ENCODE measurements around the gene FAT2.

FAT2 gene

GRCh38 chr5:151591144-151591819, at the start of gene FAT2:
Gene FAT2, minus strand, starts transcription at chr5:151591331. Its CDS starts 22,400 bp downstream, at chr5:151568931.
- no peak for DNase-seq (ENCODE audit: low spot score)

GRCh38 chr5:151638619-151639018, 47.5 kb upstream of the FAT2 start:
- no peak for DNase-seq (ENCODE audit: low spot score)

GRCh38 chr5:151637676-151638075, 46.5 kb upstream of the FAT2 start:
- DNase-seq (ENCODE audit: low spot score): no peak

GRCh38 chr5:151633892-151634291, 42.8 kb upstream of the FAT2 start:
- DNase-seq (ENCODE audit: low spot score): no peak

- DNase-seq (ENCODE audit: low spot score): no peak
These were observed 41.8 kb upstream of the FAT2 start for GRCh38 chr5:151632941-151633340.

GRCh38 chr5:151632524-151632923, 41.4 kb upstream of the FAT2 start:
- no peak for DNase-seq (ENCODE audit: low spot score)

- DNase-seq (ENCODE audit: low spot score): no peak
These were observed 40.8 kb upstream of the FAT2 start for GRCh38 chr5:151631941-151632340.

GRCh38 chr5:151630088-151630487, 39.0 kb upstream of the FAT2 start:
- DNase-seq (ENCODE audit: low spot score): no peak

GRCh38 chr5:151628112-151628823, 37.1 kb upstream of the FAT2 start:
- DNase-seq (ENCODE audit: low spot score): no peak

- no peak for DNase-seq (ENCODE audit: low spot score)
These were observed 36.5 kb upstream of the FAT2 start for GRCh38 chr5:151627650-151628049.

- DNase-seq (ENCODE audit: low spot score): no peak
These were observed 34.2 kb upstream of the FAT2 start for GRCh38 chr5:151625285-151625684.

- no peak for DNase-seq (ENCODE audit: low spot score)
These were observed 33.3 kb upstream of the FAT2 start for GRCh38 chr5:151624476-151624875.

- no peak for DNase-seq (ENCODE audit: low spot score)
These were observed 31.4 kb upstream of the FAT2 start for GRCh38 chr5:151622367-151623088.

GRCh38 chr5:151620461-151620840, 29.3 kb upstream of the FAT2 start:
- no peak for DNase-seq (ENCODE audit: low spot score)

GRCh38 chr5:151619812-151620460, 28.8 kb upstream of the FAT2 start:
- DNase-seq (ENCODE audit: low spot score): no peak

GRCh38 chr5:151618907-151619306, 27.8 kb upstream of the FAT2 start:
- DNase-seq (ENCODE audit: low spot score): no peak

GRCh38 chr5:151617841-151618710, 26.9 kb upstream of the FAT2 start:
- no peak for DNase-seq (ENCODE audit: low spot score)

GRCh38 chr5:151617383-151617840, 26.3 kb upstream of the FAT2 start:
- DNase-seq (ENCODE audit: low spot score): no peak

GRCh38 chr5:151615431-151615830, 24.3 kb upstream of the FAT2 start:
- DNase-seq (ENCODE audit: low spot score): no peak

GRCh38 chr5:151614565-151614964, 23.4 kb upstream of the FAT2 start:
- no peak for DNase-seq (ENCODE audit: low spot score)

GRCh38 chr5:151612689-151613427, 21.7 kb upstream of the FAT2 start:
- no peak for DNase-seq (ENCODE audit: low spot score)

Data from RKO (cell line).